GM19463 (cell line): ENCODE results near the gene STAM2.
"Not testable (repeated sequence)": the region's sequence is repeated elsewhere in the genome, so short reads cannot be mapped to it uniquely, and the experiment has no call there.

Source experiments
- ATAC-seq: cut with Tn5 transposase; IDR thresholded peaks from one replicate; pipeline ENCODE4 v1.9.1; 2021; ENCODE audit warnings: mild to moderate bottlenecking, moderate library complexity; ENCODE audit not compliant: unreplicated experiment

The STAM2 gene

DNA sequence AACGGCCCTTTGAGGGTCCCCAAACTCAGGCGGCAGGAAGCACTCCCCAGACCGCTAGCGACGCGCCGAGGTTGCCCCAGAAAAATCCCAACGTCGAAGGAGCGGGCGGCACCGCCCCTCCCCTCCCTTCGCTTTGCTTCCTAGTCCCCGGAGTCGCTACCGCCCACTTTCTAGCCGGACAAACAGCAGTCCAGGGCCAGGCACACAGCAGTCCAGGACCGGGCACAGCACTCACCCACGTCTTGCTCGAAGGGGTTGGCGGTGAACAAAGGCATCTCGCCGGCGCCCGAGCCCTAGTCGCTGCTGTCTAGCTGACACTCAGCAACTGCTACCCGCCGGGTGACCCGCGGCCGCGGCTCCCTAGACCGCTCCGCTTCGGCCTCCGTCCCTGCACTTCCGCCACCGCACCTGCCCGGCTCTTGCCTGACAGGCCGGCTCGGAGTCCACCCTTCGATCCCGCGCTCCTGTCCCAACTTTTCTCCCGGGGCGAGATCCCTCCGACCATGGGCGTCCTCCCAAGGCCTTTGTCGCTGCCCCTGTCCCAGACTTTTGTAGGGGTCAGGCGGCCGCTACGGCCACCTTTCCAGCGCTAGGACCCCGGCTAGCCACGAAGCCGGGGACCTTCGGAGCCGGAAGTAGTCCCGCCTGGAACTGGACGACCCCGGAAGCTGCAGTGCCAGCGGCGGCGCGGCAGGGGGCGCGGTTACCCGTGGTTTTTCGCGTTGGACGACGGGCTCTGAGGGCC lies at the start of gene STAM2:
Gene STAM2, minus strand, starts transcription at position 396 of the 745 bp plus-strand sequence. Its CDS starts 121 bp downstream, at position 275.
- ATAC-seq: peak; percentile 75

DNA sequence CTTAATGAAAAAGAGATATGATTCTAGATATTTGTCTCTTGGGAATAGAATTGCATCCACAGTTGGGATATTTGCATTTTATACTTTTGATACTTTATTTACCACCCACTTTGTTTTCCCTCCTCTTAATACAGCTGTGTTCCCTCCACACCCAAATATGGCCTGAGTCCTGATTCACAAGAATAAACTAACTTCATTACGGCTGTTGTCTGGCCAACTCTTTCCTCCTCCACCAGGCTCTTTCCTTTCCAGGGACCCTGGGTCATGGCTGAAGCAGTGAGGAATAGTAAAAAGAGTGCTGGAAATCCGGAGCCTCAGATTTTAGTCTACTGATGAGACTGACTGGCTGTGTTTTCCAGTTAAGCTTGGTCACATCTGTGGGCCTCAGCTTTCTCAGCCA lies 48.4 kb upstream of the STAM2 start:
- ATAC-seq: no peak

DNA sequence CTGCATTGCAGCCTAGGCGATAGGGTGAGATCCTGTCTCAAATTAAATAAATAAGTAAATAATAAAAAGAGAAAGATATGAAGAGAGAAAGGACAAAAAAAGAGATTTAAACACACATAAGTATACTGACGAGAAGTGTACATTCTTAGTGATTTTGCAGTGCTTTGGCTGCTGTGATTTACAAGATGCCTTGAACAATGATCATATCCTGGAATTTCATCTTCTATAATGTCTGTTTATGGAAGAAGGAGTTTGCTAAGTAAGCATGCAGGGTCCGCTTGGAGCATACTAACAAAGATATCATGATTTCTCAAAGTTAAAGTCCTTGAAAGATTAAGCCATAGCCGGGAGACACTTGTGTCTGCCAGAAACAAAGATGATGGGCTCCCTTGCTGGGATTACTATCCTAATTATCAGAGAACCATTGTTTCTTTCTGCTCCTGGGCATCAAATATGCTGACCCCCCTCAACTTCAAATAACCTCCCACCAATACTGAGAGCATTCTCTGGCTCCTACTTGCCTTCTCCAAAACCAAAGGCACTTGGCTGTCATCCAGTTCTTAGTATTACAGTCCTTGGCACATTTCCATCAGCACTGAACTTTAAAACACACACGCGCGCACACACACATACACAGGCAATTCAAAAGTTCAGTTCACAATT lies 47.5 kb upstream of the STAM2 start:
- no peak for ATAC-seq

- no peak for ATAC-seq
These were observed 46.3 kb upstream of the STAM2 start for GRCh38 chr2:152221839-152222238.

DNA sequence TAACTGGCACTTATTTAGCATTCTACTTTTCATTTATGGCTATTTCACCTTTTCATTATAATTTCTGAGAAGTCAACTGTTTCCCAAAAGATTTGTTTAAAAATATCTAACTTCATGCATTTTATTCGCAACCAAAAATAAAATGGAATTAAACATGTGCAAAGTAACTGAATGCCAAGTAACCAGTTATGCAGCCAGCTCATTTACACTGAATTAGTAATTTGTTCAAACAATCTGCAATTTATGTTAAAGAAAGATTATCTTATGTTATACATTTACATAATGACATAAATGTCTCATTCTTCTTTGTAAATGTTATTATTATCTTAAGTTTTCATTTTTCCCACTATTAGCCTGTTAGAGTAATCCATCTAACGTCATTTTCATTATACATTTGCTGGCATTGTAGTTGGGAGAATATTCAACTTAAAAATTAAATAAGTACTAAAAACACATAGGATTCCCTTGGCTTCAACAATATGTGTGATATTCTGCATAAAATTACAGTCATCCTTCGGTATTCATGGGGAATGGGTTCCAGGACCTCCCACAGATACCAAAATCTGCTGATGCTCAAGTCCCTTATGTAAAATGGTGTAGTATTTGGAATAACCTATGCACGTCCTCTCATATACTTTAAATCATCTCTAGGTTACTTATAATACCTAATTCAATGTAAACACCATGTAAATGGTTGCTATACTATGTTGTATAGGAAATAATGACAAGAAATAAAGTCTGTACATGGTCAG lies 43.7 kb upstream of the STAM2 start:
- no peak for ATAC-seq

DNA sequence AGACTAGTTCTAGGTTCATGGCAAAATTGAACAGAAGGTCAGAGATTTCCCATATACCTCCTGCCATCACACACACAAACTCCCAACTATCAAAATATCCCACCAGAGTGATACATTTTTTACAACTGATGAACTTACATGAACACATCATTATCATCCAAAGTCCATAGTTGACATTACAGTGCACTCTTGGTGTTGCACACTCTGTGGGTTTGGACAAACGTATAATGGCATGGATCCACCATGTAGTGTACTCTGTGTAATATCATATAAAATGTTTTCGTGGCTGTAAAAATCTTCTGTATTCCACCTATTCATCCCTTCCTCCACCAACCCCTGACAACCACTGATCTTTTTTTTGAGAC lies 25.9 kb upstream of the STAM2 start:
- no peak for ATAC-seq

- peak; percentile 67 for ATAC-seq
These were observed 25.3 kb upstream of the STAM2 start for GRCh38 chr2:152200565-152201465.

DNA sequence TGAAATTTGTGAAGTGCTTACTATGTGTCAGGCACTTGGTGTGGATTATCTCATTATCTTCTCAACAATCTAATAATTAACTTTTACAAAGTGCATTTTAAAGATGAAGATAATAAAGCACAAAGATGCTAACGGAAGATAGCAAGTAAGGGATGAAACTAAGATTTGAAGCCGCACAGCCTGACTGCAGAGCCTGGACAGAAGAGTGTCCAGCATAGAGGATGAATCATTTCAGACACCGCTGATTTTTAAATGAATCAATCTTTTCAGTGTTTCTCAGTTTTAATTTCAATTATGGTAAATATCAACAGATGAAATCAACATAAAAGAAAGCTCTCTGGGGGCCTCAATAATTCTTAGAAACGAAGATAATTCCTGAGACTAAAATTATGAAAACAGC lies 24.5 kb upstream of the STAM2 start:
- no peak for ATAC-seq

DNA sequence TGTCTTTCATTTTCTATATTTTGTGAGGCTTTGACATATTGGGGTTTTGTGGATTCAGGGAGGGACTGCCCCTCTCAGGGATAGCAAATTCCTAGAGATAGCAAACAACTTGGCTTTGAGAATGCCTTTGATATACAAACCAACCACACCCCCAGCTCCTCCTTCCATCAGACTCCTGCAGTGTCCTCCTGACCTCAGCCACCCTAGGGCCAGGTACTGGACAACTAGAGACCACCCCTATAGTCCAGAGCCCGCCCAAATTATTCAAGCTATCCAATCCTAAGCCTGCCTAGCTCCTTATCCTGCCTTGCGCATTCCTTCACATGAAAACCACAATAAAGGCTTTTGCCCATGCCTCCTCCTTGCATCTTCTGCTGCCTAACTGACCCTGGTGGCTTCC lies 22.9 kb upstream of the STAM2 start:
- ATAC-seq: no peak

GRCh38 chr2:152197508-152198284 lies 22.1 kb upstream of the STAM2 start:
- not testable (repeated sequence) for ATAC-seq

- ATAC-seq: no peak
These were observed 14.3 kb upstream of the STAM2 start for GRCh38 chr2:152189622-152190495.

- ATAC-seq: not testable (repeated sequence)
These were observed 11.2 kb upstream of the STAM2 start for GRCh38 chr2:152186808-152187207.

- no peak for ATAC-seq
These were observed 10.7 kb upstream of the STAM2 start for GRCh38 chr2:152186262-152186661.

DNA sequence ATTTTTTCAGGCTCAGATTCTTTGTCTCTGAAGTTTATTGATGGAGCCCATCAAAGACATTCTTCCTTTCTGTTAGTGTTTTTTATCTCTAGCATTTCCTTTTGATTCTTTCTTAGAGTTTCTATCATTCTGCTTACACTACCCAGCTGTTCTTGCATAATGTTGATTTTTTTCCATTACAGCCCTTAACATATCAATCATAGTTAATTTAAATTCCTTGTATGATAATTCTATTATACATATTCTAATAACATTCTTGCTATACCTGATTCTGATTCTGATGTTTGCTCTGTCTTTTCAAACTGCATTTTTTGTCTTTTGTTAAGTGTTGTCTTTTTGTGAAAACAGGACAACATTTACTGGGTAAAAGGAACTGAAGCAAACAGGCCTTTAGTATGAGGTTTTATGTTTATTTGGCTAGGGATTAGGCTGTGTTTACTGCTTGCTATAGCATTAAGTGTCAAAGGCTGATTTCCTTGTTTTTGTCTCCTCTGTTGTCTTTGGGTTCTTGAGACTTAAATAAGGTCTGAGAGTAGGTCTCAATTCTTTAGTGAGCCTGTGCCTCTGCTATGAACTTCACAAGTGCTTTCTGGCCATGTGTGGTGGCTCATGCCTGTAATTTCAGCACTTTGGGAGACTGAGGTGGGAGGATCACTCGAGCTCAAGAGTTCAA lies 8.0 kb upstream of the STAM2 start:
- no peak for ATAC-seq

DNA sequence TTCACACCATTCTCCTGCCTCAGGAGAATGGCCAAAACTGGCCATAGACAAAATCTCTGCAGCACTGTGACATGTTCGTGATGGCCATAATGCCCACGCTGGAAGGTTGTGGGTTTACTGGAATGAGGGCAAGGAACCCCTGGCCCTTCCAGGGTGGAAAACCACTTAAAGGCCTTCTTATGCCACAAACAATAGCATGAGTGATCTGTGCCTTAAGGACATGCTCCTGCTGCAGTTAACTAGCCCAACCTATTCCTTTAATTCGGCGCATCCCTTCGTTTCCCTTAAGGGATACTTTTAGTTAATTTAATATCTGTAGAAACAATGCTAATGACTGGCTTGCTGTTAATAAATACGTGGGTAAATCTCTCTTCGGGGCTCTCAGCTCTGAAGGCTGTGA lies 2.1 kb upstream of the STAM2 start:
- not testable (repeated sequence) for ATAC-seq

DNA sequence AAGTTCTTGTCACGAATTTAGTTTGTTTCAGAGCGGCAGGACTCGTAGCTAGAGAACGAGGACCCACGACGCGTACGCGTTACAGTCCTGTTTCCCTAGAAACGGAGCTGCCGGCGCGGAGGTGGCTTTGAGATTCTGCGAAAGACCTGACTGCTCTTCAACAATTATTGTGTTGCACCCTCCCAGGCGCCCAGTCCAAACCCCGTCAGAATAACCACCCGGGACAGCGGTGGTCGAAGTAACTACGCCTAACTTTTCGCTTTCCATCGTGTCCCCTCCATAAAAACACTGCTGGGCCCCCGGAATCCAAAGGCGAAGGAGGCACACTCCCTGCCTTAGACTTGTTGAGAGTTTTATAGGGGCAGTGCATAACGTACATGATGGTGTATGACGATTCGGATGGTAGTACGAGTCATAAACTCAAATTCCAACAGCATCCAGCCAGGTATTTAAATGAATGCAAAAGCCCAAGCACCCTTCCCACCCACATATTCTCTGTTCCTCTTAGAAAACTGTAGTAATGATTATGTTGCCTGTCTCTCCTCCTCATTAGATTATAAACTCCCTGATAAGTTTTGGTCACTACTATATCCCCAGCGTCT lies 651 bp upstream of the STAM2 start:
- ATAC-seq: peak; percentile 6

DNA sequence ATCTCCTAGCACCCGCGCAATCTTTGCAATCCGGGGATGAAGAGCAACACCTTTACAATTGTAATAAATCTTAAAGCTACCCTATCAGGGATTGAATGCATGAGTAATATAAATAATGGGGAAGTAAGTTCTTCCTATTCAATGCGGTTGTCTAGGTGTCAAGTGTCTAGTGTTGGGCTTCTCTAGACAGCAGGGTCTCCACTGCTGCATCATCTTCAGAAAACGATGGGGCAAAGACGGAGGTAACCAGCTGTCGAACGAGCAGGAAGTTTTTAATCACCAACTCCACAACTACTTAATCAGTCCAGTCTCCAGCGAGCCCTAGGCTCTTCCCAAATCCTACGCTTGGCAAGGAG lies 573 bp downstream of the STAM2 start:
- ATAC-seq: peak; percentile 18

GRCh38 chr2:152174574-152174973 lies 989 bp downstream of the STAM2 start:
- ATAC-seq: no peak
